ENCODE measurements around the gene CREBRF.
A peak's percentile ranks its signal among the peaks of the same experiment; 100 is the strongest.
"Not testable (repeated sequence)": the region's sequence is repeated elsewhere in the genome, so short reads cannot be mapped to it uniquely, and the experiment has no call there.

The CREBRF gene, protein sequence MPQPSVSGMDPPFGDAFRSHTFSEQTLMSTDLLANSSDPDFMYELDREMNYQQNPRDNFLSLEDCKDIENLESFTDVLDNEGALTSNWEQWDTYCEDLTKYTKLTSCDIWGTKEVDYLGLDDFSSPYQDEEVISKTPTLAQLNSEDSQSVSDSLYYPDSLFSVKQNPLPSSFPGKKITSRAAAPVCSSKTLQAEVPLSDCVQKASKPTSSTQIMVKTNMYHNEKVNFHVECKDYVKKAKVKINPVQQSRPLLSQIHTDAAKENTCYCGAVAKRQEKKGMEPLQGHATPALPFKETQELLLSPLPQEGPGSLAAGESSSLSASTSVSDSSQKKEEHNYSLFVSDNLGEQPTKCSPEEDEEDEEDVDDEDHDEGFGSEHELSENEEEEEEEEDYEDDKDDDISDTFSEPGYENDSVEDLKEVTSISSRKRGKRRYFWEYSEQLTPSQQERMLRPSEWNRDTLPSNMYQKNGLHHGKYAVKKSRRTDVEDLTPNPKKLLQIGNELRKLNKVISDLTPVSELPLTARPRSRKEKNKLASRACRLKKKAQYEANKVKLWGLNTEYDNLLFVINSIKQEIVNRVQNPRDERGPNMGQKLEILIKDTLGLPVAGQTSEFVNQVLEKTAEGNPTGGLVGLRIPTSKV

DNA sequence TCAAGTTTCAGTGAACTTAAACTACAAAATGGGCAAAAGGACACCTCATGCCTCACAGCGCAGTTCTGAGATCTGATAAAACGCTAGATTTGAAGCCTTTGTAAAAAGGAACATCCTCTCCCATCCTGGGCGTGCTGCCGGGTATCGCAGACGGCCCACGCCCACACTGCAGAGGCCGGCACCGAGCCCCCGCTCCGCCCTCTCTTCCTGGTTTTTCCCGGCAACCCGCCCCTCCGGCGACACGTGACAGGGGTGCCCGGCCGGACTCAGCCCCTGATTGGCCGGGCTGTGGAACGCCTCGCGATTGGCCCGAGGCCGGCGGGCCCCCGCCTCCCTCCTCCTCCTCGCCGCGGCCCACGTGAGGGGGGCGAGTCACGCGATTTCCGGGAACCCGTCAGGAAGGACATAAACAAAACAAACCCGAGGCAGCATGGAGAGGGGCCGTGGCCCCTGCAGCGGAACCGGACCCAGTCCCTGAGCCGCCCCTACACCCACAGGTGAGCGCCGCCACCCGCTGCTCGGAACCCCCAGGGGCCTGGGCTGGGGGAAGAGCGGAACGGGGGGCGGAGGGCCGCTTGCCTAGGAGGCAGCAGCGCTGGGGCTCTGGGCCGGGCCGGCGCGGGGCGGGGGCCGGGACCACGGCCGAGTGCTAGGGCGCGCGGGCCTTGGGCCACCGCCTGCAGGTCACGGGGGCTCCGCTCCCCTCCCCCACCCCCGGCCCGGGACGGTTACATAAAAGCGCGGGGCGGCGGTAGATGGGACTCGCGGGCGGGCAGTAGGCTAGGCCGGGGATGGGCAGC, at the start of gene CREBRF:
Gene CREBRF, plus strand, starts transcription at position 370 of the 800 bp plus-strand sequence. CDS start 24,424 bp downstream, outside the sequence.
- DNase-seq (ENCODE audit: low spot score), result peak; percentile 97

- DNase-seq (ENCODE audit: low spot score), result no peak
Observed at GRCh38 chr5:173010021-173010420, 46.1 kb upstream of the CREBRF start.

- DNase-seq (ENCODE audit: low spot score), result peak; percentile 70
Observed at GRCh38 chr5:173010547-173011464, 45.3 kb upstream of the CREBRF start.

DNA sequence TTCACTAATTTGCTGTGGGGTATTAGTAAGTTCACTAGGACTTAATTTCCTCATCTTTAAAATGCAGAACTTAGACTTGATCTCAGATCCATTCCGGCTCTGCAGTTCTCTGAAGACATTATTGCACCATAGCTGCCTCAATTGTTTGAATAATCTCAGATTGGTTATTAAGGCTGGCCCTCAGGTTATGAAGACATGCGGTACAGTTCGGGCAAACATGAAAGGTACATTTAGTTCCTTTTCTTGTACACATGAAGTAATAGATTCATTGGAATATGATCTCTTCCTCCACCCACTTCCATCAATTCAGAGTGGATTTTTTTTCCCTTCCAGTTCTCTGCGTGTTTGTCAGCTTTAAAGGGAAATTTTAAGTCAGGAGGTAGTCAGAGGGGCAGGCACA, 44.6 kb upstream of the CREBRF start:
- no peak for DNase-seq (ENCODE audit: low spot score)

GRCh38 chr5:173012882-173013281, 43.3 kb upstream of the CREBRF start:
- no peak for DNase-seq (ENCODE audit: low spot score)

DNA sequence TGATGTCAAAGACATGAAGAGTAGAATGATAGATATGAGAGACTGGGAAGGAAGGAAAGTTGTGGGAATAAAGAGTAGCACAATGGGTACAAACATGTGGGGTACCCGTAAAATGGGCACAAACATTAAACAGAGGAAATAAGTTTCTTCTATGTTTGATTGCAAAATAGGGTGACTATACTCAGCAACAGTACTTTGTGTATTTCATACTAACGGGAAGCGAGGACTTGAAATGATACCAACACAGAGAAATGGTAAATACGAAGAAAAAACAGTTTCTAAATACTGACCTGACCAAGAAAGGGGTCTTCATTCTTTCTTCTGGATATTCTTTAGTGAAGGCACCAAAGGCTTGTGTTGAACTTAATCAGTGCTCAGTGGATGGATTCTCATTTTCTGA, 41.5 kb upstream of the CREBRF start:
- no peak for DNase-seq (ENCODE audit: low spot score)

DNA sequence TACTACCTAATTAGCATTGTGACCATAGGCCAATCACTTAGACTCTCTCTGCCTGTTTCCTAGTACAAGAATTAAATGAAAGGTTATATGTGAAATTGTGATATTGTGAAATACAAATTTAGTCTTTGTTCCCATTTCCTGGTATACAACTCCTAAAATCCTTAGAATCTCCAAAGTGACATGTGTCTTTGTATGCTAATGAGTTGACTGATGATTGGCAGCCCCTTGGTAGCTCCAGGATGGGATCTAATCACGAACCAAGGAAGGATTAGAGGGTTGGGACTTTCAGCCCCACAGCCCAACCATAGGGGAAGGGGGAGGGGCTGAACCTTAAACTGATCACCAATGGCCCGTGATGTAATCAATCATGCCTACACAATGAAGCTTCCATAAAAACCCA, 41.0 kb upstream of the CREBRF start:
- no peak for DNase-seq (ENCODE audit: low spot score)

- DNase-seq (ENCODE audit: low spot score), result no peak
Observed at GRCh38 chr5:173015598-173016455, 40.3 kb upstream of the CREBRF start.

GRCh38 chr5:173016598-173017046, 39.5 kb upstream of the CREBRF start:
- DNase-seq (ENCODE audit: low spot score), result no peak

GRCh38 chr5:173017087-173017486, 39.1 kb upstream of the CREBRF start:
- not testable (repeated sequence) for DNase-seq (ENCODE audit: low spot score)

DNA sequence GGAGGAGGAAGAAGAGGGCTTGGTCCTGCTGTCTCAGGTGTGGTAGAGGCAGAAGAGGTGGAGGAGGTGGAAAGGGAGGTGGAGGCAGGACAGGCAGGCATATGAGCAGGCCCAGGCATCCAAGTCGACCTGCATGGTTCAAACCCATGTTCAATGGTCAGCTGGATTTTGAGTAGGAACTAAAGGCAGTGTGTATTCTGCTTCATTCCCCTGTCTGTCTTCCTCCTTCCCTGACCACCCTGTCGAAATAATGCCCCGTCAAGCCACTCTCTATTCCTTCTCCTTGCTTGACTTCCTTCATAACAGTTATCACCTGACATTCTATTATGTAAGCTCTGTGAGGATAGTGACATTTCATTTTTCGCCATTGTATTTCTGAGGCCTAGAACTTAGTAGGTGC, 37.8 kb upstream of the CREBRF start:
- DNase-seq (ENCODE audit: low spot score), result no peak

DNA sequence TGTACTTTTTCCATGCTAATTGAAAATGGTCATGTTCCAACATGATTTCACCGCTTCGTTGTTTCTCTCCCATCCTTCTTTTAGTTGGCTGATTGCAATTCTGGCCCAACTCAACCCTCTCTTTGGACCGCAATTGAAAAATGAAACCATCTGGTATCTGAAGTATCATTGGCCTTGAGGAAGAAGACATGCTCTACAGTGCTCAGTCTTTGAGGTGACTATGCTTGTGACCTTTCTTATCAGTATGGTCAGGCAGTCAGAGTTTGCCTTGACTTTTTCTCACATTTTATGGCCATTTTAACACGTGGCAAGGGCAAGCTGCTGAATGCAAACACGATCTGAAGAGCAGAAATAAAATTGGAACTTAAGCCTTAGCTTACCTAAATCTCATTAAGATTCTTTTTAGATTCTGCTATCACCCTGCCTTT, 36.0 kb upstream of the CREBRF start:
- DNase-seq (ENCODE audit: low spot score), result no peak

GRCh38 chr5:173020643-173021042, 35.5 kb upstream of the CREBRF start:
- no peak for DNase-seq (ENCODE audit: low spot score)

DNA sequence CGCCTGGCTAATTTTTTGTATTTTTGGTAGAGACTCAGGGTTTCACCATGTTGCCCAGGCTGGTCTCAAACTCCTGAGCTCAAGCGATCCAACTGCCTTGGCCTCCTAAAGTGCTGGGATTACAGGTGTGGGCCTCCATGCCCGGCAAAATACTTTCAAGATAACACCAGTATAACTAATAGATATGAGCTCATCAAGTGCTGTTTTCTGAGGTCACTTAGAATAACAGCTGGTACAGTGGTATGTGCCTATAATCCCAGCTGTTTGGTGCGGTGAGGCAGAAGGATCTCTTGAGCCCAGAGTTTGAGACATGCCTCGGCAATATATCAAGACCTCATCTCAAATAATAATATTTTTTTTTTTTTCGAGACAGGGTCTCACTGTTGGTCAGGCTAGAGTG, 30.5 kb upstream of the CREBRF start:
- DNase-seq (ENCODE audit: low spot score), result no peak

GRCh38 chr5:173027905-173028304, 28.2 kb upstream of the CREBRF start:
- DNase-seq (ENCODE audit: low spot score), result no peak

- DNase-seq (ENCODE audit: low spot score), result no peak
Observed at GRCh38 chr5:173028811-173029327, 27.3 kb upstream of the CREBRF start.

GRCh38 chr5:173029499-173029921, 26.6 kb upstream of the CREBRF start:
- DNase-seq (ENCODE audit: low spot score), result no peak

GRCh38 chr5:173032096-173032495, 24.1 kb upstream of the CREBRF start:
- not testable (repeated sequence) for DNase-seq (ENCODE audit: low spot score)

GRCh38 chr5:173032730-173033129, 23.4 kb upstream of the CREBRF start:
- DNase-seq (ENCODE audit: low spot score), result no peak

- no peak for DNase-seq (ENCODE audit: low spot score)
Observed at GRCh38 chr5:173033923-173034322, 22.2 kb upstream of the CREBRF start.

Data from ecto neural progenitor cell (in vitro differentiated cells).